GM21619 (cell line): ENCODE data around the gene SPATA31C1.
"Not testable (repeated sequence)": the region's sequence is repeated elsewhere in the genome, so short reads cannot be mapped to it uniquely, and the experiment has no call there.

ENCODE experiments used
- ATAC-seq: cut with Tn5 transposase; IDR thresholded peaks from one replicate; pipeline ENCODE4 v1.9.1; 2021; ENCODE audit not compliant: unreplicated experiment

The SPATA31C1 gene

GRCh38 chr9:87917662-87918061 is at the start of gene SPATA31C1:
TSS of gene SPATA31C1 (plus strand) at chr9:87917962.
- not testable (repeated sequence) for ATAC-seq

- no peak for ATAC-seq
Measured at GRCh38 chr9:87868175-87868574, 49.6 kb upstream of the SPATA31C1 start.

- ATAC-seq: no peak
Measured at GRCh38 chr9:87868635-87869034, 49.1 kb upstream of the SPATA31C1 start.

GRCh38 chr9:87869082-87869481 is 48.7 kb upstream of the SPATA31C1 start:
- no peak for ATAC-seq

GRCh38 chr9:87871425-87872078 is 46.2 kb upstream of the SPATA31C1 start:
- ATAC-seq: no peak

GRCh38 chr9:87872079-87872624 is 45.6 kb upstream of the SPATA31C1 start:
- ATAC-seq: no peak

GRCh38 chr9:87873607-87874303 is 44.0 kb upstream of the SPATA31C1 start:
- no peak for ATAC-seq

GRCh38 chr9:87874304-87874623 is 43.5 kb upstream of the SPATA31C1 start:
- ATAC-seq: no peak

GRCh38 chr9:87875060-87875459 is 42.7 kb upstream of the SPATA31C1 start:
- no peak for ATAC-seq

- ATAC-seq: no peak
Measured at GRCh38 chr9:87875831-87876545, 41.8 kb upstream of the SPATA31C1 start.

- no peak for ATAC-seq
Measured at GRCh38 chr9:87876708-87877107, 41.1 kb upstream of the SPATA31C1 start.

GRCh38 chr9:87878989-87879511 is 38.7 kb upstream of the SPATA31C1 start:
- ATAC-seq: no peak

GRCh38 chr9:87880116-87880515 is 37.6 kb upstream of the SPATA31C1 start:
- no peak for ATAC-seq

- no peak for ATAC-seq
Measured at GRCh38 chr9:87880683-87881082, 37.1 kb upstream of the SPATA31C1 start.

- ATAC-seq: no peak
Measured at GRCh38 chr9:87882627-87883026, 35.1 kb upstream of the SPATA31C1 start, which contains the start of gene SPATA31E1. TSS of gene SPATA31E1 (plus strand) at chr9:87882877. CDS start at chr9:87882892, 15 bp downstream.

GRCh38 chr9:87883274-87883673 is 34.5 kb upstream of the SPATA31C1 start:
- ATAC-seq: no peak

- ATAC-seq: no peak
Measured at GRCh38 chr9:87883990-87884389, 33.8 kb upstream of the SPATA31C1 start.

GRCh38 chr9:87884578-87885459 is 32.9 kb upstream of the SPATA31C1 start:
- no peak for ATAC-seq

GRCh38 chr9:87885484-87886189 is 32.1 kb upstream of the SPATA31C1 start:
- ATAC-seq: no peak
